HG03159 (cell line): ENCODE measurements around the gene HTRA1.

Source experiments
- ATAC-seq: cut with Tn5 transposase; IDR thresholded peaks from one replicate; pipeline ENCODE4 v1.9.1; 2021; ENCODE audit warnings: mild to moderate bottlenecking, moderate library complexity; ENCODE audit not compliant: unreplicated experiment

HTRA1 gene

DNA sequence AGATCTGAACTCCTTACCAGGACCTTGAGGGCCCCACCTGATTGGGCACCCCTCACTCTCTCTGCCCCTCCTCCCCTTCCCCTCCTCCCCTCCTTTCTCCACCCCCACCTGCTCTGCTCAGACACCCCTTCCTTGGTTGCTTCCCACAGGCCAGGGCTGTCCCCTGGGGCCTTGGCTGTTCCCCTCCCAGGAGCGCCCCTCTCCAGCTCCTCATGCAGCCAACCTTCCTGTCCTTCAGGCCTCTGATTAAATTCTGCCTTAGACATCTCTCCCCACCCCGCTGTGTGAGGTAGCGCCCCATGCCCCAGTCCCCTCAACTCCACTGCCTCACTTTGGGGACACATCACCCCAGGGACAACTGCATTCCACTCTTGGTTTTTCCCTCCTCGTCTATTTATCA is 32.4 kb downstream of the HTRA1 start:
- ATAC-seq = no peak

DNA sequence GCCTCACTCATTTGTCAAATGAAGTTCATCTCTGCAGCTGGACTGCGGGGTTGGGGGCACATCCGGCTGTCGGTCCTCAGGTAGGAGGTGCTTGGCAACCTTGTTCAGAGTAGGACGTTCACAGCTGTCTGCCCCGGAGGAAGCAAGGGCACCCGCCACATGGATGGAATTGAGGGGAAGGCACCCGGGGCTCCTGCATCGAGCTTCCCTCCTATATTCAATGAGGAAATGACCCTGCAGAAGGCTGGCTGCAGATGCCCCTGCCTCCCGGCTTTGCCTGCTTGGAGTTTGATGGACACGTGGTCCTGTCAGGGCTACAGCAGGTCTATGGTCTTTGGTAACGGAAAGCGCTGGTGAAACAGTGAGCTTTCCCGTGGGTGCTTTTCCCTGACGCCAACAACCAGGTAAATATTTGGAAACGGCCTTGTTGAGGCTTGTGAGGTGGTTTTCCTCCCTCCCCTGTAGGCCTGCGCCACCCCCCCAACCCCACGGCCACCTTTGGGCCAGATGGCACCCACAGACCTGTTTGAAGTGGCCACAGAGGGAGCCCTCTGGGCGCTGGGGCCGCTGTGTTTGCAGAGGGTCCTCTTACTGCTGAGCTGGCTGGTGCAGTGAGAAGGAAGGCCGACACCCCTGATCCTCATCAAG is 32.9 kb downstream of the HTRA1 start:
- no peak for ATAC-seq

DNA sequence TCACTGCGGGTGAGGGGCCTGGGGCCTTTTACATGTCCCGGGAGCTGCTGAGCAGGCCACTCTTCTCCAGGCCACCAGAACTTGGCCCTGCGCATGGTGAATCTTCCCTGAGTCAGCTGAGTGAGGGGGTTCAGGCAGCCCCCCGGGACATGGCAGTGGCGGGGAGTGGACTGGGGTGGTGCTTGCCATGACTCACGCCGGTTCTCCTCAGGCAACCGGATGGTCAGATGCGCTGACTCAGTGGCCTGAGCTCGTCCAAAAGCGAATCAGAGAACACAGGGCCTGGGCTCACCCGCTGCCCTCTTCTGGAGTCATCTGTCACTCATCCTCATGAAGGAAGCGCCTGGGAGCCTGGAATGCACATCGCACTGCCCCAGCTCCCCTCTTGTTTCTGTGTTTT is 33.5 kb downstream of the HTRA1 start:
- ATAC-seq = no peak

DNA sequence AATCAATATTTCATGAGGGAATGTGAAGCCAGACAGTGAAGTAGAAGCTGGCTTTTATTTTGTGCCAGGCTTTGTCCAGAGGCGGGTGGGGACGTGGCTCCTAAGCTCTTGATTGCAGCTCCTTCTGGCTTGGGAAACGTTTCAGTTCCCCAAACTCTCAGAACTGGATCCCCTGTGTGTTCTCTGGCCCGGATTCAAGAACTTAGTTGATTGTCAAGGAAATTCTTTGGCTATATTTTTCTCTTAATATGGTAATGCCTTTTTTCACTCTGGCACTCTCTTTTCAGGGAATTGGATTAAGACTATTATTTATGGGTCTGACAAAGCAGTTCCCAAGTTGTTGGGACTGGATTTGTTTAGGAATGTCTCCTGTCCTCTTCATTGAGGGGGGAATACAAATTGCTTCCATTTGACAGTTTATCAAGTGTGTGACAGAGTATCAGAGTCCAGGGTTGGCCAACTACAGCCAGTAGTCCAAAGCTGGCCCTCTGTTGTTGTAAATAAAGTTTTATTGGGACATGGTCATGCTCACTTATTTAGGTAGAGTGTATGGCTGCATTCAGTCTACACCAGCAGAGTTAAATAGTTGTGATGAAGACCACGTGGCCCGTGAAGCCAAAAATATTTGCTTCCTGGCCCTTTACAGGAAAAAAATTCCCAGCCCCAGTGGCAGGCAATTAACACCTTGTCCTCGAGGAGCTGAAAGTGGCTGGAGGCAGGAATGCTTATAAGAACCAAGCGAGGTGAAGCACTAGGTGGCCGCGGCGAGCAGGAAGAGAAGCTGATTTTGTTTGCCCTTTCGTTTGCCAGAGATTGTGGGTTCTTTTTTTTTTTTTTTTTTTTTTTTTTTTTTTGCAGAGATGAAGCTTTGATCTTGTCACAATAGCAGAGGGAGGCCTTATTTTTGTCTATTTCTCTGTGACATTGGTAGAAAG is 34.3 kb downstream of the HTRA1 start:
- ATAC-seq = no peak

DNA sequence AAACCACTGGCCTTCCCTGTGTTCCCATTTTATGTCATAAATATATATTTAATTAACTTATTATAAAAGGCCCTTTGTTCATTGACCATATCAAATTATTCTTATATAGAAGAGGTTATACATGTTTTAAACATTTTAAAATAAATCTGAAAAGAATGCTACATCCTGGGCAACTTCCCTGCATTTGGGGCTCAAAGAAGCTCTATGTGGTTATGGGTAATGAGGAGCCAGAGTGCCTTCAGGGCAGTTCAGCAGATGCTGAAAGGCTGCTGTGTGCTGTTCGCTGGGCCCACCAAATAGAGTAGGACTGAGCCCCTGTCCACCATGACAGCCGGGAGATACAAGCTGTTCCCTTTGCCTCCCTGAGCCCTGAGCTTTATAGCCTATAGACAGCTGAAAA is 35.9 kb downstream of the HTRA1 start:
- no peak for ATAC-seq

DNA sequence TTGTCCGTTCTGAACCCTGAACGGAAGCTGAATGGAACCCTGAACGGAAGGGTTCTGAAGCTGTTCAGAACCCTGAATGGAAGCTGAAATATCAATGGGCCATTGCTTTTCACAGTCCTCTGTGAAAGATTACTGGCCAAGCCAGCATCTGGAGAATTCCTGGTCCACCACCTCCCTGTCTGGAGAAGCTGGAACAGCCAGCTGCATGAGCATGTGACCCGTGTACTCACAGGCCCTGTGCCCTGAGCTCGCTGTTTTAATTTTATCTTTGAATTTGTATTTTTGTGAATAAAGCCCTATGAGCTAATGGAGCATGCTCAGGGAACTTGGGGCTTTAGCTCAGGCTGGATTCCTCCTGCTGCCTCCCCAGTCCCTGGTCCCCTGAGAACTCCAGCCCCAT is 37.2 kb downstream of the HTRA1 start:
- ATAC-seq = no peak

DNA sequence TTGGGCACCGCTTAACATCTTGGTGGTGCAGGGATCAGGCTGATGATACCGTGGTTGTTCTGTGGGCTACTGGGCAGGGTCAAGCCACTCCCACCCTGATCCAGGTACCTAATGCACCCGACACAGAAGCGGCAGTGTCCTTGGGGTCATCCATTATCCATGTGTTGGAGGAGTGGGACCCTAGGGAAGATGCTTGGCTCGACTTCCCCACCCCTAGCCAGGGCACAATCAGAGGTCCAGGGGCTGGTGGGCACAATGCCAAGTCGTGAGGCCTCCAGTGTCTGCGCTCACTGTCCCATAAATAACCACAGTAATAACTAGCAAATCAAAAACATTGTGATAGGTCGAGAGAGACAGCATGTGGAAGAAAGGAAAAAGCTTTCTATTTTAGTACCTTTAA is 37.7 kb downstream of the HTRA1 start:
- ATAC-seq = no peak

DNA sequence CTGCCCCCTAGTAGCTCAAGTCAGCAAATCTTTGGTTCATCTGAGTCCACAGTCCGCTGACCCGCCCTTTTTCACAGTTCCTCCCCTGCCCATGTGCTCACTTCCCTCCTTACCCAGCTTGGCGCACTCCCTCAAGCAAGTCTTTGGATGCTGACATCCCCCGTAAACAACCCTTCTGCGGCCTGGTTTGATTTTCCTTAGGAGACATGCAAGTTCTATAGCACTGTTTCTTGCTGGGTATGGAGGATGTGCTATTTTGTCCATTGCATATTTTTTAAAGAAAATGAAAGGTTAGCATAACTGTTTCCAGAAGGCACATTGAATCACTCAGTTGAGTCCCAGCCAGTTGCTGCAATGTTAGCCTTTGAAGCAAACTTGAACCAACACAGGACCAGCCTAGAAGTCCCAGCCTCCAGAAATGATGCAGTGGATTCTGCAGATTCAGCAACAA is 38.2 kb downstream of the HTRA1 start:
- no peak for ATAC-seq

DNA sequence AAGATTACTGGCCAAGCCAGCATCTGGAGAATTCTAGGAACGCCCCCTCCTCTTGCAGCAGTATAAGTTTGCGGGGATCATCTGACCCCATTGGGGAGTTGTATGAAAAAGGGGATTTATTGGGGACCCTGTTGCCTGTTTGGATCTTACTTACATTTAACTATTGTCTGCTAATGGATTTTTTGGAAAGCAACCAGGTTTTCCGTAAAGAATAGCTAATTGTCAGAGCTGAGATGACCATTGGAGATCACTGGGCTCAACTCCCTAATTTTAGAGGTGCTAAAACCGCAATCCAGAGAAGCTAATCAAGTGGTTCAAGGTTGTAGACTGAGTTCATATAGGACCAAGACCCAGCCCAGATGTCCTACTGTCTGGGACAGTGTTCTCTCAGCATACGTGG is 38.8 kb downstream of the HTRA1 start:
- ATAC-seq = no peak

DNA sequence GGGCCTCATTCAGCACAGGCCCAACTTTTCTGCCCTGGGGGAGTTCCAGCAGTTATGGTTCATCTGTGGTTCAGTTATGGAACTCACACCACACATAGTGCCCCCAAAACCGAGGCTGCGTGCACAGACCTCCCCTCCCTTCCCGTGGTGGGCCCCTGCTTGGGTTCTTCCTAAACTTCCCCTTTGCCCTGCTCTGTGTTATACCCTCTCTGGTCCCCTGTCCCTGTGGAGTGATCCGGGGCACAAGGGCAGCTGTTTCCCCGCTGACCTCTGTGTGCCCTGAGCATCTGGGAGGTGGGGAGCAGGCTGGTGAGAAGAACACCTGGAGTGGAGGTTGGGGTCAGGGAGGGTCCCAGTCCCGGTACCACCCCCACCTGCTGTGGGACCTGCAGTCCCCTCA is 39.4 kb downstream of the HTRA1 start:
- ATAC-seq = no peak

DNA sequence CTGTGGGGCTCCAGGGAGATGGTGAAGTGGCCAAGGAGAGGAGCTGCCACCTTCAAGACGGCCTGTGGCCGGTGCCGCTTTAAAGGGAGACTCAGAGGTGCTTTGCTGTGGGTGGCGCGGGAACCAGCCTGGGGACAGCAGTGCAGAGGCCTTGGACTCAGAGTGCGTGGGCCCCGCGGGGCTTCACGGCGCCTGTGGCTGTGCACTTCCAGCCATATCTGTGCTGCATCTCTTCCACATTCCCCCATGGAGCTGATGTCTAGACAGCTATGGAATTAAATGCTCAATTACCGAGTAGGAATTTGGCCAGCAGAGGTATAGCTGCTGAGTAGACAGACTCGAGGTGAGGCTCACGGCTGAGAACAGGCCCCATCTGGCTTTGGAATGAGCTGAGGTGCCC is 41.7 kb downstream of the HTRA1 start:
- no peak for ATAC-seq

DNA sequence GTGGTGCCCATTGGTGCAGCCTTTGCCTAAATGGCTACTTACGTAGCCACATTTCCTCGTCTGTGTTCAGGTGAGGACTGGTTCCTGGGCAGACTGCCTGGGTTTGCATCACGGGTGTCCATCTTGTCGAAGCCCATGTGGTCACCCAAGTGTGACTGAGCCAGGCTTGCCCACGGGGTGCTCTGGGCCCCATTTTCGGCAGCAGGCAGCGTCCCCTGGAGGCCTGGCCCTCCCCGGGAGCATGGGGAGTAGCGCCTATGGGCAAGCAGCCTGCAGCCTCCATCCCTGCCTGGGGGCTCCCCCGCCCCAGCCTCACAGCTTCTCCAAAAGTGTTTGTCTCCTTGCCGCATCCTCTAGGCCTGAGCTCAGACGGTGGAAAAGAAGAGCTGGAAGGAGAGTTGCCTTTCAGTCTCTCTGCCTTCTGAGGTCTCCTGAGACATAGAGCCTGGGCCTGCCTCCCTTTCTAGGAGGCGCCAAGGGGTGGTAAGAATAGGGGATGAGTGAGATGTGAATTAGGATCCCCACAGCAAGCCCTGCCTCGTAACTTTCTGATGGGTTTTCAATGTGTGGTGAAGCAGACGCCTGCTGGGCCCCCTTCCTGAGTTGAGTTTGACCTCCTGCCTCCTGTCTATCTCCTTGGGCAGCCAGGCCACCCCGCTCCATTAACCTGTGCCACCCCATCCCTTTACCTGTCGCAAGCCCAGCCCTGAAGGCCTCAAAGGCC is 42.7 kb downstream of the HTRA1 start:
- ATAC-seq = no peak

DNA sequence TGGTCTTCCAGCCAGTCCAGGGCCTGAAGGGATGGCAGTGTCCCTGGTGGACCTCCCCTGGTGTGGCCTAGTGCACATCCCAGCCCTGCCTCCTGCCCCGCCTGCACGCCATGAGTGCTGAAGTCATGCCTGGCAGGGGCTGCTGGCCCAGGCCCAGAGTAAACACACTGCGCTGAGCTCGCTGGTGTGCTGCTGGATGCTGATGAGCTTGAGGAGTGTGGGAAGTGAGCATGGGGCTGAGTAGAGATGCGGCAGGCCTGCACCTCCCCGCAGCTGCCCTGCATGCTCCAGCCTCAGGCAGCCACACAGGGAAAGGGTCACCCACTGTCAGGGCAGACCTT is 43.2 kb downstream of the HTRA1 start:
- ATAC-seq = no peak

DNA sequence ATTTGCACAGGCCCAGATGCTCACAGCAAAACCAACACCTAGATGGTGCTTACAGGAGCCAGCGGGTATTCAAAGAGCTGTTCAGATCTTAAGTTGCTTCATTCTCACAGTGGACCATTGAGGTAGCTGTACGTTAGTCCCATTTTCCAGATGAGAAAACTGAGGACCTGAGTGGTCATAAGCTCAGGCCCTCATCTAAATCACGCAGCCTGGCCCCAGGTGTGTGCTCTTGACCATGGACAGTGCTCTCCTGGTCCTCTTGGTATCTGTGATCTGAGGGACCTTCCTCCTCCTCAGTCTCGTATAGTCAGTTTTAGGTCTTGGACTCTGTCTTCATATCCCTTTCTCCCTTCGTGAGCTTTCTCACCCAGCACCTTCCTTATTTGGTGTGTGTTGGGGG is 43.7 kb downstream of the HTRA1 start:
- ATAC-seq = no peak

DNA sequence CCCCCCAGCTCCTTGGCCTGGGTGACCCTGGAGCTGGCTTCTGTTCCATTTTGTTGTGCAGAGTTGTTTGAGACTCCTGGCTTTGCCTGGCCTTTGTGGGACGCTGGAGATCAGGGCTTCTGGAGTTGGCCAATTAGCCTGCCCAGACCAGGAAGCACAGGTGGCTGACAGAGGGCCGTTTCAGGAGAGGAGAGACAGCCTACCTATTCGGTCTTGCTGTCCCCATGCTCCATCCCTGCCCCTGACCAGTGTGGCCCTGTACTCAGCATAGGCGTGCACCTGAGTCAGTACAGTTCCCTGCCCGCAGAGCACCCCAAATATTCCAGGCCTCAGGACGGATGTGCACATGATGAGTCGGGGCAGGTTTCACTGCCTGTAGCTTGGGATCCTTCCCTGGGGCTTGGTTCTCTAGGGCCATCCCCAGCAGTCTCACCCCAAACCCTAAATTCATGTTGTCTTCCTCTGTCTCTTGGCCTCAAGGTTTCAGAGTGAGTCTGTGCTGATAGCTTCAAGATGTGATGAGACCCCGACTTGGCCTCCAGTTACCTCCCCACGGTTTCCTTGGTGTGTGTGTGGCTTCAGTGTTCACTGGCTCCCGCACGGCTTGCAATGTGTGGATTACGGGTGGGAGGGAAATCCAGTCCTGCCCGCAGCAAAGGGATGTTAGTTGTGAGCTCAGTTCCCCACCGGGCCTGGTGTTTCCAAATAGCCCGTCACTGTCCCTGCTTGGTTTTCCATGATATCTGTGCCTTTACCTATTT is 44.7 kb downstream of the HTRA1 start:
- ATAC-seq = no peak

DNA sequence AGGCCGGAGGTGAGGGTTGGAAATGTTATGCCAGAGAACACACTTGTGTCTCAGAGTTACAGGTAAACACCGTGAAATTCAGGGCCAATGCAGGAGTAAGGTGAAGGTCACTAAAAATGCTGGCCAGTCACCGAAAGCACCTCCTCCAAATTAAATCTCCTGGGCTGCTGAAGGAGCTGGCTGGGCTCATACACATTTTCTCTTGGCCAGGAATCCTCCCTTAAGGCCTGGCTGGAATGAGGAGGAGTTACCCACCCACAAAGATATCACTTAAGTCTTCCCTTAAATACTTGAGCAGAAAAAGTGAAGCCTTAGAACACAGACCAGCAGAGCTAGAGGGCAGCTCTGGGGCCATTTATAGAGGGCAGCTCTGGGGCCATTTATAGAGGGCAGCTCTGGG is 46.3 kb downstream of the HTRA1 start:
- no peak for ATAC-seq

DNA sequence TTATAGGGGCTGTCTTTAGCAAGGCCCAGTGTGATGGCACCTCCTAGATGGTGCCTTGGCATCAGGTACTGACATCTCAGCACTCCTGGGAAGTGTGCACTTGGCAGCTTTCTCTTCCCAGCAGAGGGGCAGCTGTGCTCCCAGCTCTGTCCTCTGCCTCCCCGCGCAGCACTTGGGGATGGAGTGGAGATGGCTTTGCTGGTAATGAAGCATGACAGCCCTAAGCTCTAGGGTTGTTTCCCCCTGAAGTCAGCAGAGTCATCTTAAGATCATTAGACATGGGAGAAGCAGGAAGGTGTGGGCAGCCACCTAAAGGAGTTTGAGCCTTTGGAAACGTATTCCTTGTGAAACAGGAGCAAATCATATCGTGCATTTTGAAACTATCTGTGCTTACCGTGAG is 46.7 kb downstream of the HTRA1 start:
- ATAC-seq = no peak

DNA sequence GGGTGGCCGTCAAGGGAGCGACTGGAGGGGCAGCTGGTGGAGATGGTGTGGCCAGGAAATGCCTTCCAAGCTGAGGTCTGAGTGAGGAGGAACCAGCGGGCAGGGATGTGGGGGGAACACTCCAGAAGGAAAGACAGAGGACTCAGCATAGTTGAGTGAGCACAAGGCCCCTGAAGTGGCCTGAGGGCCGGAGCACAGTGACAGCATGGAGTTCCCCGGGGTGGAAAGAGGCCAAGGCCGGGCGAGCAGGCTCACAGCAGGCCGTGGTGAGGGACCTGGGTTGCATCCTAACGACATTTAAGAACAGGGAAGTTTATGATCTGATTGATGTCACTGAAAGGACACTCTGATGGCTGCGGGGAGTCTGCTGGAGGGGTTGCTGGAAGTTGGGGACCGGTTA is 48.0 kb downstream of the HTRA1 start:
- no peak for ATAC-seq

DNA sequence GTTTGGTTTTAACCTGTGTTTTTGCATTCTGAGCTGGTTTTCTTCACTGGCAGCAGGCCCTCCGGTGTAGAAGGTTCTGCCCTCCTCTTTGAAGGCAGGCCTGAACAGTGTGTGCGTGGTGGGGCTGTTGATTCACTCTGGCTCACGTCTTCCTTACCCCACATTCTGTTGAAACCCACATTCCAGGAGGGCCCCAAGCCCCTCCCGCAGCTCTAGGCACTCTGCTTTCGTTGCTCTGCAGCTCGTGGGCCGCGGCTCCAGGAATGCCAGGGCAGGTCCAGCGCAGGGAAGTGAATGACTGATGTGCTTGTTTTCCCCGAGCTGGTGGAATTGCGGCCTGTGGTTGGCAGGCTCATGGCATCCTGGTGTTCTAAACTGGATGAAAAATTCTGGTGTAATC is 49.0 kb downstream of the HTRA1 start:
- no peak for ATAC-seq

DNA sequence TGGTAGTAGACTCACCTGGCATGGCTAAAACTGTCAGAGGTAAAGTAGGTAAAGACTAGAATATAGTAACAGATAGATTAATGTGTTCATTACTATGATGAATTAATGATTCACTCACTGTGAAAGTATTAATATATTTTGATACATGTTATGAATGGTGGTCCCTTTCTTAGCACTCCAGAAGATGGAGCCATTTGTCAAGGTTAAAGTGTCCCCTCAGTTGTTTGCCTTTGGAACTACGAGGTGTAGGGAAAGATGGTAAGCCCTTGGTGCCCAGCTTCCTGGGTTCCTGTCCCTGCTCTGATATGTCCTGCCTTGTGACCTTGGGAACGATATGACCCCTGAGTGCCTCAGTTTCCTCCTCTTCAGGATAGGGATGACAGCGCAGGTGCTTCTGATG is 49.4 kb downstream of the HTRA1 start:
- ATAC-seq = no peak

DNA sequence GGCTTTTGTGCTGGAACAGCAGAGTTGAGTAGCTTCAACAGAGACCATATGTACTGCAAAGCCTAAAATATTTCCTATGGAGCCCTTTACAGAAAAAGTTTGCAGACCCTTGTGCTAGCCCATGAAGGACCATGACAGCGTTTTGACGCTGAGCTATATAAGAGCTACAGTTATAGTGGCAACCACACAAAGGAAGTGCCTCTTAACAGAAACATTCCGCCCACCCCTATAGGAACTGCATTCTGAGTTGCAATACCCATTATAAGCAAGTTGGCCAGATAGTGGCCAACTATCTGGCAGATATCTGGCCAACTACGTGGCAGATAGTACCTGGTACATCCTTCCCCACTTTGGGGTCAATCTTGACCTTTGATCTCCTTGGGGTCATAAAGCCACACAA is 51.7 kb downstream of the HTRA1 start:
- no peak for ATAC-seq
